CD4-positive, alpha-beta T cell (primary cell): ENCODE results near the gene ACTL10. TPM values are rescaled to one million over a fixed set of nuclear protein-coding genes. Genes with fewer than 3 reads are reported as not detected.

Experiments
- ATAC-seq: fragments of 200-7000 bp; cut with Tn5 transposase; one replicate; pipeline ENCODE4 v1.10.0; 2022; ENCODE audit warnings: mild to moderate bottlenecking; ENCODE audit not compliant: poor library complexity
- CTCF ChIA-PET: fragments of 350-600 bp; sonication (Branson Sonifier 250); formaldehyde crosslinking; loops from one replicate; lab custom pipeline; 2021; ENCODE audit warnings: antibody characterized with exemption, inconsistent platforms; lab: Charles Lee
- POLR2A ChIA-PET: fragments of 350-600 bp; sonication (Branson Sonifier 250); formaldehyde crosslinking; loops from one replicate; lab custom pipeline; 2021; ENCODE audit warnings: antibody characterized with exemption, inconsistent platforms; lab: Charles Lee
- DNase-seq, 14 experiments: peaks; one replicate each; pipeline ENCODE4 v3.0.0-alpha.2; 2013 to 2020; ENCODE audit warnings: mixed read lengths in 2 of 14
- H3K27ac ChIP-seq, 2 donors: one replicate each; pipeline versions ENCODE4 v1.5.1 to v1.7.0; 2013; ENCODE audit warnings: low read length in 2 of 2, low read depth in 1 of 2, mild to moderate bottlenecking in 1 of 2
- H3K27me3 ChIP-seq, 2 experiments: 1 replicate in 1 of 2; 2 replicates in 1 of 2; pipeline versions ENCODE4 v1.6.1 to v1.7.0; 2013; ENCODE audit warnings: low read length in 2 of 2, control low read depth in 1 of 2, mild to moderate bottlenecking in 1 of 2, moderate library complexity in 1 of 2; ENCODE audit not compliant: insufficient read depth in 2 of 2, control insufficient read depth in 1 of 2
- H3K36me3 ChIP-seq: one replicate; pipeline ENCODE4 v1.6.1; 2013; ENCODE audit warnings: low read length, control low read depth; ENCODE audit not compliant: insufficient read depth
- H3K4me1 ChIP-seq: one replicate; pipeline ENCODE4 v1.6.1; 2013; ENCODE audit warnings: low read length, control low read depth; ENCODE audit not compliant: insufficient read depth
- H3K4me3 ChIP-seq: one replicate; pipeline ENCODE4 v1.5.1; 2013; ENCODE audit warnings: mild to moderate bottlenecking, low read length, moderate library complexity
- H3K9me3 ChIP-seq, 2 experiments: 1 replicate in 1 of 2; 2 replicates in 1 of 2; pipeline versions ENCODE4 v1.6.1 to v1.7.0; 2013; ENCODE audit warnings: low read length in 2 of 2, mild to moderate bottlenecking in 2 of 2, control low read depth in 1 of 2, moderate library complexity in 1 of 2; ENCODE audit not compliant: control insufficient read depth in 1 of 2, insufficient read depth in 1 of 2
- H3K27ac Mint-ChIP-seq: one replicate; pipeline ENCODE4 v1.8.0; 2020; ENCODE audit warnings: mixed read lengths
- H3K27me3 Mint-ChIP-seq: one replicate; pipeline ENCODE4 v1.8.0; 2021; ENCODE audit warnings: mixed read lengths
- H3K36me3 Mint-ChIP-seq: one replicate; pipeline ENCODE4 v1.8.0; 2021; ENCODE audit warnings: low read depth, mixed read lengths
- H3K4me1 Mint-ChIP-seq: one replicate; pipeline ENCODE4 v1.8.0; 2021; ENCODE audit warnings: low read depth, mixed read lengths
- H3K4me3 Mint-ChIP-seq: one replicate; pipeline ENCODE4 v1.8.0; 2020; ENCODE audit warnings: mild to moderate bottlenecking, mixed read lengths
- H3K9me3 Mint-ChIP-seq: one replicate; pipeline ENCODE4 v1.8.0; 2020; ENCODE audit warnings: mixed read lengths
- intact Hi-C, 2 experiments: fragments of 100-400 bp; cut with DNase I in 1 of 2; cut with micrococcal nuclease in 1 of 2; formaldehyde crosslinking; loops; one replicate each; pipeline versions ENCODE4 v1.15.1 to v1.9.0; 2023 to 2025; cut with DNase I, micrococcal nuclease
- total RNA-seq, 174 experiments: library from RNA in 2 of 174; stranded (reverse) in 2 of 174; gene quantifications; one replicate each; pipeline ENCODE4 v1.2.3 and lab custom pipeline; 2021 to 2026
- TF ChIP-seq, protein P1 (sequence below): fragments of 200-600 bp; IDR thresholded peaks from one replicate; pipeline ENCODE4 v1.8.0; 2022; ENCODE audit warnings: antibody characterized with exemption, mild to moderate bottlenecking

The ACTL10 gene
- total RNA-seq, 2 experiments from 2014 or later, result 0.28 to 0.55 TPM

DNA sequence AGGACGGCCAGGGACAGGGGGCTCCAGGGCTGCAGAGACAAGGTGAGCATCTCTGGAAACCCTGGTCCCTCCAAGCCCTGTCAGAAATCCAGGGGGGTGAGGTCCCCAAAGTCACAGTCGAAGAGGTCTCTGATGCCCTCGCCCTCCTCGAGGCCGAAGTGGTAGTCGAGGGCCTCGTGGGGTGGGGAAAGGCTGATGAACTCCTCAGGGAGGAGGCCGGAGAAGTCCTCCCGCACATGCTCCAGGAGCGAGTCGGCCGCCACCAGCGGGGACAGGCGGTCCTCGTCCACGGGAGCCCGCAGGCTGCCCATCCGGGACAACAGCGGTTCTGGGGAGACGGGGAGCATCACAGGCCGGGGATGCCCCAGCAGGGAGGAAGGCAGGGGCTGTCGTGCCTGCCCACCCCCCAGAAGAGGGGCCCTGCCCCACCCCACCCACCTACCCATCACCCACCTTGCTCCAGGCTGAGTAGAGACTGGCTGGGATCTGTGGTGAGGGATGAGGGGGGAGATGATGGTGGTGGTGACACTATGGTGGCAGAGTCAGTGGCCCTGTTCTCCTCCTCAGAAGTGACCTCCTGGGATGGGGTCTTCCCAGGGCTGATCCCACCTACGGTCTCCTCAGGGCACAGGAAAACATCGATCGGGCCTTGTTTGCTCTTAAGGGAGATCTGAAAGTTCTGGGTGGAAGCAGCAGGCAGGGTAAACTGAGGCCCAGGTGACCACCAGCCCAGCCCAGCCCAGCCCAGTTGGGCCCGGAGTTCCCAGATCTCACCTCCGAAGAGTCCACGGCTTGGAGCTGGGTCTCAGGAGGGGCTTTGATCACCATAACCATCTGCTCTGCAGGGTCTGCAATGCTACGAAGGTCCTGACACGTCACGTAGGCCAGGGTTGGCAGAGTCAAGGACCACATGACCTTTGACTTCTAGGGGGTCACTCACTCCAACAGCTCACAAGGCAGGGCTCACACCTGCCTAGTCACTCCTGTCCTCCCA is 10.2 kb downstream of the ACTL10 start:
- Mint-ChIP-seq H3K9me3 (no peaks in the 10 kb centered on the region), H3K36me3 (no peaks in the 10 kb centered on the region), H3K27ac (peak overlapping the region; percentile 36), H3K4me3 (peak overlapping the region; percentile 54), H3K4me1 (peaks cover 55% of the 10 kb centered on the region), H3K27me3 (no peaks in the 10 kb centered on the region)
- Histone ChIP-seq H3K27me3 (no peaks in the 10 kb centered on the region), H3K9me3 (no peaks in the 10 kb centered on the region), H3K36me3 (no peaks in the 10 kb centered on the region), H3K27ac (no peak overlapping the region), H3K4me1 (peaks cover 76% of the 10 kb centered on the region), H3K4me3 (no peak overlapping the region)
- no peak for DNase-seq
- TF ChIP-seq, protein P1, sequence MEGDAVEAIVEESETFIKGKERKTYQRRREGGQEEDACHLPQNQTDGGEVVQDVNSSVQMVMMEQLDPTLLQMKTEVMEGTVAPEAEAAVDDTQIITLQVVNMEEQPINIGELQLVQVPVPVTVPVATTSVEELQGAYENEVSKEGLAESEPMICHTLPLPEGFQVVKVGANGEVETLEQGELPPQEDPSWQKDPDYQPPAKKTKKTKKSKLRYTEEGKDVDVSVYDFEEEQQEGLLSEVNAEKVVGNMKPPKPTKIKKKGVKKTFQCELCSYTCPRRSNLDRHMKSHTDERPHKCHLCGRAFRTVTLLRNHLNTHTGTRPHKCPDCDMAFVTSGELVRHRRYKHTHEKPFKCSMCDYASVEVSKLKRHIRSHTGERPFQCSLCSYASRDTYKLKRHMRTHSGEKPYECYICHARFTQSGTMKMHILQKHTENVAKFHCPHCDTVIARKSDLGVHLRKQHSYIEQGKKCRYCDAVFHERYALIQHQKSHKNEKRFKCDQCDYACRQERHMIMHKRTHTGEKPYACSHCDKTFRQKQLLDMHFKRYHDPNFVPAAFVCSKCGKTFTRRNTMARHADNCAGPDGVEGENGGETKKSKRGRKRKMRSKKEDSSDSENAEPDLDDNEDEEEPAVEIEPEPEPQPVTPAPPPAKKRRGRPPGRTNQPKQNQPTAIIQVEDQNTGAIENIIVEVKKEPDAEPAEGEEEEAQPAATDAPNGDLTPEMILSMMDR, result no peak
- POLR2A ChIA-PET, result no interaction called here
- ATAC-seq, result no peak
- intact Hi-C loops, result no loop called here
- CTCF ChIA-PET, result interaction anchor here (1.3 kb wide), 1 partner anchor 9 kb away, joined by 7 read pairs; no protein-coding TSS in a partner anchor

DNA sequence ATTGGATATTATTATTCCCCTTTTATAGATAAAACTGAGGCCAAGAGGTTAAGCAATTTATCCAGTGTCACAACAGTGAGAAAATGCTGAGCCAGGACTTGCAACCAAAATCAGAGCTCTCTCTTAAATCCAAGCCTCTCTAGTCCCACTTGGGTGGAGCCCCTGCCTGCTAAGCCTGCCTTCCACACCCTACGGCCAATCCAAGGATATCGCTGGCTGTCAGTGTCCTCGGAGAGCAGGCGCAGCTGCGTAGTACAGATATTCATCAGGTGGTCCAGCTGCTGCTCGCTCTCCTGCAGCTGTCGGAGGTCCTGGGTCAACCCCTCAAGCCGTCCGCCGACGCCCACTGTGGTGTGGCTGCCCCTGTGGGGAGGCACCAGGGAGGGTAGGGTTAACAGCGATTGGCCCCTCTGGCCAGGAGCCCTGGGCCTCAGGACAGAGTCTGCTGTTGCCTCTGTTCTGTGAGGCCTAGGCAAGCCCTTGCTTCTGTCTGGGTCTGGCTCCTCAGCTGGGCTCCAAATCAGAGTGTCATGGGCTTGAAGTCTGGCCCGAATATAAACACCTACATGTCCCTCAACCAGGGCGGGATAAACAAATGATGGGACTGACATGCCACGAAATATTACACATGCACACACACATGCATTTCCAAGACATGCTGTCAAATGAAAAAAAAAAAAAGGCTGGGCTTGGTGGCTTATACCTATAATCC is 11.4 kb downstream of the ACTL10 start:
- Mint-ChIP-seq H3K27me3 (no peaks in the 10 kb centered on the region), H3K36me3 (no peaks in the 10 kb centered on the region), H3K4me3 (peak overlapping the region; percentile 54), H3K9me3 (no peaks in the 10 kb centered on the region), H3K27ac (peak overlapping the region; percentile 66), H3K4me1 (peaks cover 52% of the 10 kb centered on the region)
- DNase-seq (no peak), ATAC-seq (no peak)
- ChIA-PET POLR2A (interaction anchor here (0.8 to 4.1 kb wide), 5 partner anchors 11 to 177 kb away, joined by 3 to 45 read pairs (median 12); partner anchors contain the start of genes ACTL10, PXMP4 and ZNF341), CTCF (interaction anchor here (1.3 kb wide), 1 partner anchor 10 kb away, joined by 7 read pairs; no protein-coding TSS in a partner anchor)
- Histone ChIP-seq H3K9me3 (no peaks in the 10 kb centered on the region), H3K4me1 (peaks cover 68% of the 10 kb centered on the region), H3K4me3 (no peak overlapping the region), H3K27me3 (no peaks in the 10 kb centered on the region), H3K27ac (peak overlapping the region; percentile 6 to 42), H3K36me3 (no peaks in the 10 kb centered on the region)
- TF ChIP-seq, protein P1, result no peak
- intact Hi-C loops, result no loop called here
